ENCODE data around the gene ACVR1.
"Not testable (repeated sequence)": the region's sequence is repeated elsewhere in the genome, so short reads cannot be mapped to it uniquely, and the experiment has no call there.

The ACVR1 gene

DNA sequence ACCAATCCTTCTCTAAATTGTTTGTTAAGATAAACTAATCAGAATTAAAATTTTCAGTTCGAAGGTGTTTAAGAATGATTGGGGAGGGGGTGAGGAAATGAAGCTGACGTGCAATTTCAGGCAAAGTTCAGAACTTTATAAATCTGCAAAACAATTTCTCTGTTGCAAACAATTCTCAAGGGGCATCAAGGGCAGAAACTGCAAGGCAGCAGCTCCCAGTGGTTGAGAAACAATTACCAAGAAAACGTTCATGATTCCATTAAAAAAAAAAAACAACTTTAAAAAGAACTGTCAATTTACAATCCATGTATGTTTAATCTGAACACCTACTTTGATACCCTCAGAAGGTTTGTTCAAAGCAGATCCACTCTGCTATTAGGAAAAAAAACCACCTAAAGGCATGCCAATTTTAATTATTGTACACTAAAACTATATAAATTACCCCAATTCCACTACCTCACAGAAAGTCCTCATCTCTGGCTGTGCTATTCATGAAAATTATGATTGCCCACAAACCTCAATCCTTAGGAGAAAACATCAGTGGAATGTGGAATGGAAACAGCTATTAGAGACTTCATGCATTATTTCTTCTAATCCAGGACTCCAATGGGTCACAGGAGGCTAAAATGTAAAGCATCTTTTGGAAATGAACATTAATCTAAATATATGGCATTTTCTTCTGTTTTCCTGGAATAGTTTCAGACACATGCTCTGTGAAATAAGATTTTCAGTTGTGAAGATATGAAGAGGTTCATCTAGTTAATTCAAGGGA, 127.6 kb downstream of the ACVR1 start:
- no peak for DNase-seq

DNA sequence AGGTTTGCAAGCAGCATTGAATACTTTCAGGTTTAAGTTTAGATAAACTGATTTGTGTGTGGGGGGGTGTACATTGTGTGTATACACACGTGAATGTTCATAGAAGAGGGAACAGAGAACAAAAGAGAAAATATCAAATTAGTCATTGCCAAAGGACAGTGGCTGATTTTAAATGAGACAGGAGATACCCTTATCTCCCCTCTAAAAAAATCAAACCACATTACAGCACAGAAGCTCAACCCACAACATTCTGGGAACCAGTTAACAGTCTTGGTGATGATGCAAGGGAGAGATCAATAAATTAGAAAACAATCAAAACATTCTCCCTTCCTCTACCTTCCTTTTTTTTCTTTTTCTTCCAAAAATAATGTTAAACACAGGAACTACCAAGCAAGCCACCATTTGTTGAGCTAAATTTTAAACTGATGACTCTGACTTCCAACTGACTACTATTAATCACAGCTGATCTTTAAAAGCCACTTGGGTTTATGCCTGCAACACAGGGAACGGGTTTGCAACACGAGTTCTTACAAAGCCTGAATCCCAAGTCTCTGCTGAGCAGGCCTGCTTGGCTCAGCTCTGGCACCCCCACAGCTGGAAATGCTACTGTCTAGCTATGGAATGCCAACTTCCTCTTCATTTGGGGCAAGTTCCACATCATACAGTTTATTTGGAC, 128.3 kb downstream of the ACVR1 start:
- no peak for DNase-seq

DNA sequence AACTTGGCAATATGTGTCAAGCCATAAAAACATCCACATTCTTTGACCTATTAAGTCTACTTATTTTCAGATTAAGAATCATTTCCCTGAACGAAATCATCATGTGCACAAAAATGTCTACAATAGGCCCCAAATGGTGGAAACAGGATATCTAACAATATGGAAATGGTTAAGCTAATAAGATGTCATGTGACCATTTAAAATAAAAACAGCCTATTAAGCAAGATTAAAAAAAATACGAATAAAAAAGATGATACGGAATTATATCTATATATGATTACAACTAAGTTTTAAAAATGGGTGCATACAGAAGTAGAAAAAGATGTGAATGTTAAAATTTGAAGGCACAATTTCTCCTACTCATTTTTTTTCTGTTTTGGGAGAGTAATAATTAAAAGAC, 128.8 kb downstream of the ACVR1 start:
- no peak for DNase-seq

DNA sequence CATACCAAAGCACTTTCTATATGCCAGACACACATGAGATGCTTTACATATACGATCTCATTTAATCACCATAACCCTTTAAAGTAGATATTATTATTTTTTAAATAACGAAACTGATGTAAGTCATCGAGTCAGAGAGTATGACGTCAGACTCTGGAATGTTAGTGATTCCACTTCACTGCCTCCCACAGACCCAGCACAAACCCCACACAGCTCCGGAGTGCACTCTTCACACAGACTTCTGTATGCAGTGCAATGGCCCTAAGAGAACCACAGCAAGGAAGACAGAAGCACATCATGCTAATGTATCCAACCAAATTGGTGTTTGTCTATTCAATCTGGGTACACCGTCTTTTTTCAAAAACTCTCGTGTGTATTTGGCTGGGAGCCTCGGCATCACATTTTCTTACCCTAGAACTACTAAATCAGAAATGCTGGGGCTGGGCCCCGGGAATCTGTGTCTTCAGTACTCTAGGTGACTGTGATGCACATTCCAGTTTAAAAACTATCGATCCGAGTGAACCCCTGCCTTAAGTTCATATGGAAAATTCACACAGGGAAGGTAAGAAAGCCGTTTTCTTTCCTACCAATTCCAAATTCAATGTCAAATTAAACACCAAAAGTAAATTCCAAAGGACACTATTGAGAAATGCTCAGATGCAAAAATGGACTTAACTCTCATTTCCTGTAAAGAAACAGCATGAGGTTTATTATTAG, 129.7 kb downstream of the ACVR1 start:
- DNase-seq: no peak

DNA sequence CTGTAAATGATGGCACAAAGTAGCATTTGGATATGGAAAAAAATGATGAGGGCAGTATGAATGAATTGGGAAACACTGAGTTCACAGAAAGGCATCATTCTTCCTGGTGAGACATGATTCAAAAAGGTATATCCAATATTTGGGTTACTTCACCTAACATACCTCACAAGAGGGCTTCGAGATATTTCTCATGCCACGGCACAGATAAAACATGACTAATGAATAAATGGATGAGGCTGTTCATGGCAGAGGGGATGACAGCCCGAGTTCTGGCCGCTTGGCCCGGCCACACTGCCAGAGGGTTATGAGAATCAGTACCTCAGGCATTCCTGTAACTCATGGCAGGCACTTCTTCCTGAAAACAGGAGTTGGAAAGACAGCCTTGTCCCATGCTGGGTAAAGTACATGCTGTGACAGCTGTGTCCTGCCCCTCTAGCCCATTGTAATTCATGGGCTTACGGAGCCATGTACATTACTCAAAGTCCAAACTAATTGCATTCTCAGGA, 131.5 kb downstream of the ACVR1 start:
- no peak for DNase-seq

DNA sequence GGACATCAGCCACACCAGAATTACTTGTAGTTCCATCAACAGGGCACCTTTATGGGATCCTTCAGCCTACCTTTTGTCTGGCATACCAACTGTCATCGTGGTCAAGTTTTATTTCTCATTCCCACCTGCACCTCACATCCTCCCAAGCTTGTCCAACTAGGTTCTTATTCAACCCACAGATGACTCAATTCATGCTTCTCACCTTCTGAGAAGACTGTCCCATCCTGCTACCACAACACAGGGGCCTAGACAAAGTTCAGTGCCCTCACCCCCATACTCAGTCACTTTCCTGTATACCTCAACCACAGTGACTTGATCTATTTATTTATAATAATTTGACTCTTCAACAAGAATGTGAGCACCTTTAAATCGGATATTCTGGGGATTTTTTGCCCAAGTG, 133.1 kb downstream of the ACVR1 start:
- DNase-seq: no peak

DNA sequence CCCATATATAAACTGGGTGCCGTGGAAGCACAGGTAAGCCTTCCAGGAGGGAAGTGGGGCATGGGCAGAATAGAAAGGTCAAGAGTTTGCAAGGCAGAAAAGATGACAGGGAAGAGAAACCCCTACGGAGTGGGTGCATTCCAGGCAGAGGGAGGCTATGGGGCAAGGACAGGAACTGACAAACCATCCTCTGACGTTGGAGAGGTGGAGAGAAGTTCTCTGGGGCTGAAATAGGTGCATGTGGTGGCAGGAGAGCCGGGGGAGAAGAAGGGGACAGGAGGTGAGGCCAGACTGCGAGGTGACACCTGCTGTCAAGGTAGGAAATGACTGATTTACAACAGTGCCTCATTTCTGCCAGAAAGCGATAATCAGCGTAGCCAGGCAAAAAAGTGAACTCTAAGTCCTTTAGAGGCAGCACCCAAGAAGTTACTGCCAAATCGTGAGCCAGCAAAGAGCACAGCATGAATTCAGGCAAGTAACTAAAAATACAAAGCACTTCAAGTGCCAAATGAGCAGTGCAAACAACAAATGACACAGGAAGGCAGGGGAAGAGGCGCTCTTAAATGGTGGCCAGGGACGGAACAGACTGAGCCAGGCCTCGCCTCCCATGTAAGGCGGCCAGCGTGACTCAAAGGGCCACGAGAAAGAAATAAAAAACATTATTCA, 134.2 kb downstream of the ACVR1 start:
- DNase-seq: no peak

DNA sequence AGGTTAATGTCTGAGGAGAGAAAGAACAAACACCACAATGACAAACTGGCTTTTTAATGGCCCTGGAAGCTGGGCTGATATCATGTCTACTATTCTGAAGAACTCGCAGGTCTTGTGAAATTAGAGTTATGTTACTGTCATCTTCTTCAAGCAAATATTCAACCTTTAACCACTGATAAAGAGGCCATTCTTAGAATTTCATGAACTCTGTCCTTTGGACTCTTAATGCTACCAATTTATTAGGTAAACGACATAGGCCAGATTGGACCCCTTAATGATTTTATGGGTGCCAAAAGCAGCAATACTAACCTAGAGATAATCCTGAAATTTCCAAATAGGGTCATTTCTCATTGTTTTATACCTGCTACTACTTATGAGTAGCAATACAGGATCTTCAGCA, 138.5 kb downstream of the ACVR1 start:
- DNase-seq: no peak

DNA sequence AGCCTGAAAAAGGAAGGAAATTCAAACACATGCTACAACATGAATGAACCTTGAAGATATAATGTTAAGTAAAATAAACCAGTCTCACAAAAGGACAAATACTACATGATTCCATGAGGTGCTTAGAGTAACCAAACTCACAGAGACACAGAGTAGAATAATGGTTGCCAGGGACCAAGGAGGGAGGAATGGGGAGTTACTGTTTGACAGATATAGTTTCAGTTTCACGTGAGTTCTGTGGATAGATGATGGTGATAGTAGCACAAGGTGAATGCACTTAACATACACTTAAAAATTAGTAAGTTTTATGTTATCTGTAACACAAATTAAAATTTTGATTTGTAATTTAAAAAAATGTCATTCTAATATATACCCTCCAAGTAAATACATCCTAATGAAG, 140.6 kb downstream of the ACVR1 start:
- DNase-seq: no peak

DNA sequence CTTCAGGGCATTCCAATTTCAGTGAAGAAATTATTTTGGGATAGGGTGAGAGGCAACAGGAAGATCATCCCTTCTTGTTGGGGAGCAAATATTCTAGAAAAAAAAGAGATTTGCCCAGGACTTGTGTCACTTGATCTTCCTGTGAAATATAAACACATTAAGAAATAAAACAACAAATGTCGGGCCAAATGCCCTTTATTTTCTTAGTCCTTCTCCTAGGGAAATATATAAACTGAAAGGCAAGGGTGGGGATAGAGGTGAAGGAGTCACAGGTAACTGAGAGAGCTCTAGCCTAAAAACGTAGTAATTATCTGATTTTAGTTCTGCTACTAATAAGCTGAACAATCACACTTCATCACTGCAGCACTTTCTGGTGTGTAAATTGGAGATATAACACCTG, 142.9 kb downstream of the ACVR1 start:
- no peak for DNase-seq

DNA sequence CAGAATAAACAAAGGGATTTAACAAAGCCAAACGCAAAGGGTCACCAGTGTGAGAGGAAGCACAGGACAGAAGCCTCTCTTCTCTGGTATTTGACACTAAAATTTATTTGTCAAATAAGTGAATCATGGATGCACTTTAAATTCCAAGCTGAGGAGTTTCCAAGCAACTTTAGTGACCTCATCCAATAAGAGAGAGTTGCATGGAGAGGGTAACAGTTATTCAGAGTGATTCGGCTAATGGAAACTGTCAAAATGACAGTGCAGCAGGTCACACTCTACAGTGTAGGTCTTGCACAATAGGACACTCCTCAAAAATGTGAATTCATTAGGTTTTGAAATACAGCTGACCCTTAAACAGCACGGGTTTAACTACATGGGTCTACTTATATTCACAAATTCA, 143.5 kb downstream of the ACVR1 start:
- no peak for DNase-seq

DNA sequence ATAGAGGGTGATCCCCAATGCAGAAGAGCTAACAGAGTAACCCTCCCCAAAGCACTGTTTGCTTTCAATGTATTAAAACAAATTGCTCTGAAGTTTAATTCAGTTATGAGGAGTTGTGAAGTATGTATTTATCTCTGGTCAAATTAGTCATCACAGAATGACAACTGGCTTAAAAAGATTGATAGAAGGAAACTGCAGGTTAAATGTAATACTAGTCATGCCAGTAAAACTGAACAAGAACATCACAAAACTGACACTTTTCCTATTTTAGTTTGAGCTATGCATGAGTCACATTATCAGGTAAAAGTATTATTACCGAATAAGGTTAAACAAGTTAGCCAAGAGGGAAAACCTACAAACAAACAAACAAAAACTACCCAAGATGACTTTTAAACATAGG, 148.4 kb downstream of the ACVR1 start:
- DNase-seq: no peak

DNA sequence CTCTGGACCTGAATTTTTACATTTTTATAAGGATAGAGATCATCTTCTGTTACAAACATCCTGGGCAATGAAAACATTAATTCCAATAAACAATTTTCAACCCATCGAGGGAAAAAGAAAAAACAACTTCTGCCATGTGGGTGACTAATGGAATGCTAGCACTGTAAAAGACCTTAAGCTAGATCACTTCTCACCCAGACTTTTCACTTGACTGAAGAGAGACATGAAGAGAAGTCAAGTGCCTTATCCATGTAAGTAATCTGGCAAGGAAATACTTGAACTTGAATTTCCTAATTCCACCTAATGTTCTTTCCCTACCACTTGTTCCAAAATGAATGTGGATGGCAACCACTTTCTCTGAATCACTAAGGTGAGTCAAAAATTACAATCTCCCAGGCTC, 149.2 kb downstream of the ACVR1 start:
- DNase-seq: no peak

DNA sequence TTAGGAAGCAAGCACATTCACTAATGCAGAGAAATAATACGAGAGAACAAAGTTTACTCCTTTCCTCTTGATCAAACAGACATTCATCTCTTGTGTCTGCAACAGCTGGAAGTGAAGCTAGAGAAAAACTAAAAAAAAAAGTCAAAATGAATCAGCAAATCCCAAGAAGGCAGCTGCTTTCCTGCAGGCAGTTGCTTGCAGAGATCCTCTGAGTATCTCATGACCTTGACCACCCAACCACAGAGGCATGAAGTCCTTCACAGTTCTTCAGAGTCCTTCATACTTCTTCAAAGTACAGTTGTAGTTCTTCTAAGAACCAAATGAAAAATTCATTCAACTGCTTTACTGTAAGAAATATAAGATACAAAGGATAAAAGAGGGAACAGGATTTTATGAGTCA, 150.3 kb downstream of the ACVR1 start:
- no peak for DNase-seq

DNA sequence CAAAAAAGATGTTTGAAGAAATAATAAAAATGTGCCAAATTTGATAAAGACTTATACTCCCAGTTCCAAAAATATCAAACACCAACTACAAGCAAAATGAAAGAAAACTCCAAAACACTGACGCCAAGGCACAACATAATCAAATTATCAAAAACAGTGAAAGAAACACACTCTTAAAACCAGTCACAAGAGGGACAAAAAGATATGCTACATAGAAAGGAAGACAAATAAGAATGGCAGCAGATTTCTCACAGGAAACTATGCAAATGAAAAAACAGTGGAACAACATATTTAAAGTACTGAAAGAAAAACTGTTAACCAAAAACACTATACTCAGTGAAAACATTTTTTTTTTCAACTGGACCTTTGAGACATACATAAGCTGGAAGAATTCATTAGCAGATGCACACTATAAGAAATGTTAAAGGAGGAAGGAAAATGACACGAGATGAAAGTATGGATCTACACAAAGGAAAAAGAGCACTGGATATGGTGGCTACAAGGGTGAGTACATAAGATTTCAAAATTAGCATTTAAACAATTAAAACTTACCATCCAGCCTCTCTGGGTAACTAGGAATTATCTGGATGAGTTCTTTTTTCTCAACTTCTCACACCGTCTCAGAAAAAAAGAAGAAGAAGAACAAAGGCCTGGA, 153.4 kb downstream of the ACVR1 start:
- peak in 1 of 2 experiments; percentile 15 for DNase-seq

DNA sequence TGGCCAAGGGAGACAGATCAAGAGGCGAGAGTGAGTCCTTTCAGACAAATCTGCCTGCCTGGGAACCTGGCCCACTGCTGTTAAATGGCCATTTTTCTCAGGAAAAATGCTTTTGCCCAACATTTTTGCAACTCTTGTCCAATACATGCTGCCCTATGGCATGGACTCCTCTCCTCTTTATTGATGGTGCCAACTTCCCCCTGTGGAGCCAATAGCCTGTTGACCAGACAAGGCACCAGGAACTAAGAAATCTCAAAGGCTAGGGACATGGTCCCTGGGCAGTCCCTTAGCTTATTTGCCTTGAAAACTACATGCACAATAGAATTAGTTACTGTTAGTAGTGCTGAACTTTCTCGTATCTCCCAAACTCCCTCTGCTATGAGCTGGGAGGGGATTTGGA, 155.6 kb downstream of the ACVR1 start:
- no peak for DNase-seq

DNA sequence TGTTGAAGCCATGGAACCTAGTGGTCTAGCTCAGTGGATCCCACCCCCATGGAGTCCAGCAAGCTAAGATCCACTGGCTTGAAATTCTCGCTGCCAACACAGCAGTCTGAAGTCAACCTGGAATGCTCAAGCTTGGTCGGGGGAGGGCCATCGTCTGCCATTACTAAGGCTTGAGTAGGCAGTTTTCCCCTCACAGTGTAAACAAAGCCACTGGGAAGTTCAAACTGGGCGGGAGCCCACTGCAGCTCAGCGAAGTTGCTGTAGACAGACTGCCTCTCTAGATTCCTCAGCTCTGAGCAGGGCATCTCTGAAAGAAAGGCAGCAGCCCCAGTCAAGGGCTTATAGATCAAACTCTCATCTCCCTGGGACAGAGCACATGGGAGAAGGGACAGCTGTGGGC, 171.5 kb downstream of the ACVR1 start:
- DNase-seq: not testable (repeated sequence)

DNA sequence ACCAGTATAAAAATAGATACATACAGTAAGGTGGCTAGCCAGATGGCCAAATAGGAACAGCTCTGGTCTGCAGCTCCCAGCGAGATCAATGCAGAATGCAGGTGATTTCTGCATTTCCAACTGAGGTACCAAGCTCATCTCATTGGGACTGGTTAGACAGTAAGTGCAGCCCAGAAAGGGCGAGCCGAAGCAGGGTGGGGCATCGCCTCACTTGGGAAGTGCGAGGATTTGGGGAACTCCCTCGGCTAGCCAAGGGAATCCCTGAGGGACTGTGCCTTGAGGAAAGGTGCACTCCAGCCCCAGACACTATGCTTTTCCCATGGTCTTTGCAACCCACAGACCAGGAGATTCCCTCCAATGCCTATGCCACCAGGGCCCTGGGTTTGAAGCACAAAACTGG, 172.0 kb downstream of the ACVR1 start:
- not testable (repeated sequence) for DNase-seq

DNA sequence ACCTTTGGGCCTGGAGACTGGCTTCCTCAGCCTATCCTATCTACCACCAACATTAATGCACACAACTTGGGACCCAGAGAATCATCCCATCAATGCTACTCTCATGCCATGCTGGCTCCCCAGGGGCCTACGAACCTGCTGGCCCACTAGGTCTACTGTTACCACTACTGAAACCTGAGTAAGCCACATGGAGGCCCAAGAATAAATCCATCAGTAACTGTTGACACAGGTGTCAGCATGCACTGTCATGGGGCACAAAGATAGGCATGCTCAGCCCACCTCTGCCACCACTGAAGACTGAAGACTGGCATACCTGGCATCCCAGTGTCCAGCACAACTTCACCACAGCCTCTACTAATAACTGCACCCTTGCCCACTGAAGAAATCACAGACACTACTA, 176.3 kb downstream of the ACVR1 start:
- no peak for DNase-seq

DNA sequence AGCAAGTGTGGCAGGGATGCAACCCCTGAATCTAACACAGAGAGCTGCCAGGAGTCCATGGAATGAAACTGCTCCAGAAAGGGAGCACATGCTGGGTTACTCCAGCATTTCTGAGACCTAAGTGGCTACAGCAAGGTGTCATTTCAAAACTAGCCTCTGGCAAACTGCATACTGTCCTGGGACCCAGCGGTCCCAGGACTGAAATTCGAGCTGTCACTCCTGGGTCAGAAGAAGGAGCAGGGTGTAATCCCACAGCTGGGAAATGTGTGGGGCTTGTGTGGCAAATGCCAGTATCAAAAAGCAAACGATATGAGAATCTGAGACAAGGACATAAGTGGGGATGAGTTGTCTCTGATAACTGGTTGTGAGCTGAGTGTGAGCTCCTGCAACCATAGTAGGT, 177.1 kb downstream of the ACVR1 start:
- DNase-seq: no peak

DNA sequence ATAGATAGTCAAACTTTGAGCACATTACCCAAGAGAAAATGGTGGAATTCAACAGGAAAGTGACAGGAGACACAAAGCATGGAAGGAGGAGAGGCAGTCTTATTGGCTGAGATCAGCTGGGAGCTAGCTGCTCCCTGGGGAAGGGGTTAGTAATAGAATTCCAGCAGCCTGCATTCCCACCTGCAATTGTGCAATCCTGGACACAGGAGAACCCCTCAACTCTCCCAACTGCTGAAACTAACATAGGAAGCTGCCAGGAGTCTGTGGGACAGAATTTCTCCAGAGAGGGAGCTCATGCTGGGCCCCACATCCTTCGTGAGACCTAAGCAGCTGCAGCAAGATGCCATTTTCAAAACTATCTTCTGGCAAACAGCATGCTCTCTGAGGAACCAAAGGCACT, 177.7 kb downstream of the ACVR1 start:
- DNase-seq: no peak

DNA sequence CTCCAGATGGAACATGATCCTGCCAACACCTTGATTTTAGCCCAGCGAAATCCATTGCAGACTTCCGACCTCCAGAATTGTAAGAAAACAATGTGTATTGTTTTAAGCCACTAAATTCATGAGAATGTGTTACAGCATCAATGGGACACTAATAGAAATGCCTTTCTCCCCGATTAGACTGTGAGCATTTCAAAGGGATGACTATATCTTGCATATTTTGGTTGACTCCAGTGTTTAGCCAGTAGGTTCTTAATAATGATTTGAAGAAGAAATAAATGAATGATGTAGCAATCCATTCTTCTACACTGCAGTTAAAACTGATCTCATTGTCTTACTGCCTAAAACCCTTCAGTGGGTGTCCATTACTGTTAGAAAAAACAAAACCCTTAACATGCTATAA, 180.1 kb downstream of the ACVR1 start:
- no peak for DNase-seq

DNA sequence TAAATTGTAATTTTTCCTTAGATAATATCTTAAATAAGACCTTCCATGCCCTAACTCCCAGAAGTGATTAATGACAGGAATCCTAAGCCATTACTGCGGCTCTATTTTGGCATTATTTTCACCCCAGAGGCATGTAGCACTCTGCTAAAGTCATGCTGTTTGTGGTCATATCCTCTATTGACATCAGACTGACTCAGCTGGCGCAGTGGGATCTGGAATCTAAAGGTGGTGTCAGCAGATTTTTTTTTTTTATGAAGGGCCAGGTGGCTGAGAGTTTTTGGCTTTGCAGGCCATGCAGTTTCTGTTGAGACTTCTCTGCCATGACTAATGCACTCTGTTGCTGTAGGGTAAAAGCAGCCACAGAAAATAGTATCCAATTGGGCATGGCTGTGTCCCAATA, 183.4 kb downstream of the ACVR1 start:
- DNase-seq: no peak

All from SW 1271 (cell line).